Tibial artery (tissue), 4 donors: ENCODE results near the gene ERC2.

ENCODE experiments used
- DNase-seq, 2 donors: peaks; one replicate each; pipeline ENCODE4 v3.0.0-alpha.2; 2019
- H3K27ac ChIP-seq, 2 donors: fragments of 200-600 bp; sonication (generic) in 1 of 2; 1 replicate in 1 of 2; 2 replicates in 1 of 2; pipeline ENCODE4 v1.5.1; 2018 to 2019; ENCODE audit warnings: mild to moderate bottlenecking in 1 of 2
- H3K27me3 ChIP-seq, 2 donors: fragments of 200-600 bp; sonication (generic) in 1 of 2; one replicate each; pipeline versions ENCODE4 v1.5.1 to v1.6.0; 2016 to 2019
- H3K36me3 ChIP-seq, 3 donors: fragments of 200-600 bp; sonication (generic) in 2 of 3; one replicate each; pipeline ENCODE4 v1.5.1; 2016 to 2019; ENCODE audit warnings: mild to moderate bottlenecking in 2 of 3
- H3K4me1 ChIP-seq, 4 donors: fragments of 200-600 bp; sonication (generic) in 2 of 4; 1 replicate in 3 of 4; 2 replicates in 1 of 4; pipeline ENCODE4 v1.5.1; 2016 to 2019
- H3K4me3 ChIP-seq, 2 donors: fragments of 200-600 bp; sonication (generic) in 1 of 2; 1 replicate in 1 of 2; 2 replicates in 1 of 2; pipeline ENCODE4 v1.5.1; 2018 to 2019; ENCODE audit warnings: mild to moderate bottlenecking in 2 of 2
- H3K9me3 ChIP-seq, 3 donors: fragments of 200-600 bp; sonication (generic) in 1 of 3; one replicate each; pipeline ENCODE4 v1.5.1; 2016 to 2019
- CTCF ChIP-seq, 2 experiments: fragments of 200-600 bp in 1 of 2; fragments of 450-650 bp in 1 of 2; IDR thresholded peaks; one replicate each; pipeline ENCODE4 v1.5.1; 2017 to 2019; ENCODE audit warnings: antibody characterized with exemption in 2 of 2, mild to moderate bottlenecking in 1 of 2, moderate library complexity in 1 of 2
- intact Hi-C: fragments of 100-400 bp; cut with DNase I; formaldehyde crosslinking; loops from one replicate; pipeline ENCODE4 v1.15.0; 2023; ENCODE audit warnings: low total_unique reads

Gene ERC2

GRCh38 chr3:55585856-55586255, 882.4 kb downstream of the ERC2 start:
- Histone ChIP-seq H3K36me3 (no peaks in the 10 kb centered on the region), H3K27me3 (peaks cover 0 to 4% of the 10 kb centered on the region in 2 donors), H3K4me1 (no peaks in the 10 kb centered on the region), H3K9me3 (no peaks in the 10 kb centered on the region), H3K4me3 (no peak overlapping the region), H3K27ac (no peak overlapping the region)
- intact Hi-C loops = no loop called here
- no peak for TF ChIP-seq CTCF (IDR thresholded peaks at IDR 0.05)
- no peak for DNase-seq

- Histone ChIP-seq H3K4me3 (no peak overlapping the region), H3K9me3 (no peaks in the 10 kb centered on the region), H3K27me3 (peaks cover 0 to 4% of the 10 kb centered on the region in 2 donors), H3K36me3 (no peaks in the 10 kb centered on the region), H3K4me1 (no peaks in the 10 kb centered on the region), H3K27ac (no peak overlapping the region)
- no peak for DNase-seq
- intact Hi-C loops = no loop called here
- no peak for TF ChIP-seq CTCF (IDR thresholded peaks at IDR 0.05)
Measured at GRCh38 chr3:55584716-55585368, 883.4 kb downstream of the ERC2 start.

- no peaks in the 10 kb centered on the region for H3K4me1 ChIP-seq
- no peak for DNase-seq
- H3K36me3 ChIP-seq = no peaks in the 10 kb centered on the region
- peaks cover 0 to 4% of the 10 kb centered on the region in 2 donors for H3K27me3 ChIP-seq
- H3K9me3 ChIP-seq = no peaks in the 10 kb centered on the region
- H3K27ac ChIP-seq = no peak overlapping the region
- TF ChIP-seq CTCF (IDR thresholded peaks at IDR 0.05) = no peak
- intact Hi-C loops = no loop called here
- no peak overlapping the region for H3K4me3 ChIP-seq
Measured at GRCh38 chr3:55584030-55584429, 884.2 kb downstream of the ERC2 start.

- Histone ChIP-seq H3K36me3 (no peaks in the 10 kb centered on the region), H3K4me1 (no peaks in the 10 kb centered on the region), H3K4me3 (no peak overlapping the region), H3K9me3 (no peaks in the 10 kb centered on the region), H3K27ac (no peak overlapping the region), H3K27me3 (peaks cover 0 to 7% of the 10 kb centered on the region in 2 donors)
- intact Hi-C loops = no loop called here
- no peak for TF ChIP-seq CTCF (IDR thresholded peaks at IDR 0.05)
- DNase-seq = no peak
Measured at GRCh38 chr3:55583475-55583874, 884.8 kb downstream of the ERC2 start.

GRCh38 chr3:55579496-55579895, 888.8 kb downstream of the ERC2 start:
- H3K27me3 ChIP-seq = peaks cover 0 to 7% of the 10 kb centered on the region in 2 donors
- no peak overlapping the region for H3K4me3 ChIP-seq
- no peaks in the 10 kb centered on the region for H3K9me3 ChIP-seq
- H3K36me3 ChIP-seq = no peaks in the 10 kb centered on the region
- no peak for DNase-seq
- intact Hi-C loops = no loop called here
- H3K4me1 ChIP-seq = no peaks in the 10 kb centered on the region
- H3K27ac ChIP-seq = no peak overlapping the region
- no peak for TF ChIP-seq CTCF (IDR thresholded peaks at IDR 0.05)
